ENCODE measurements around the gene TBL1X.

TBL1X gene

GRCh38 chrX:9578083-9578779 lies 113.4 kb downstream of the TBL1X start:
- FAIRE-seq (no peak), DNase-seq (ENCODE audit: low spot score) (no peak)

DNA sequence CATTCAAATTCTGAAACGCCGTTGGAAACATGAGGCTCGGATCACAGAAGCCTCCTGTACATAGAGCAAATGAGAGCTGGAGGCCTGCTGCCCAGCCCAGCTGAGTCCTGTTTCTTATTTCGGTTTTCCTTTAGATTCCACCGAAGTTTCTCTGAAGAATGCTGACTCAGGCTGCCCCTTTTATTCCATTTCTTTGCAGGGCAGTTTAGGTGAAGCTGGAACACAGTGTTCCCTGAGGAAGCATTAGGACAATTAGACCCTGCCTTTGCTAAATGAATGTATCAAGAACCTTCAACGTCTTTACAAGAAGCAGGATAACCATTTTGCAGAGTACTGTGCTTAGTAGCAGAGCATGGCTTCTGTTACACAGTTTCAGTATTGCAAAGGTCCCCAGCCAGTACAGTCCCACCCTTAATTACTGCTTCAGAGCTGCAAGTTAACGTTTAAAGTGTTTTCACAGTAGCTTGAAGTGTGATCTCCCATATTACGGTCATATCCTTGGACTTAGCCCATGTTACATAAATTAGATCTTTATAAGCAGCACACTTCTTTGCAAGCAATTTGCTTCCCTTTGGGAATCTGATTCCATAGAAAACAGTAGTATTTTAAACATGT lies 117.0 kb downstream of the TBL1X start:
- DNase-seq (ENCODE audit: low spot score) (no peak), FAIRE-seq (no peak)

DNA sequence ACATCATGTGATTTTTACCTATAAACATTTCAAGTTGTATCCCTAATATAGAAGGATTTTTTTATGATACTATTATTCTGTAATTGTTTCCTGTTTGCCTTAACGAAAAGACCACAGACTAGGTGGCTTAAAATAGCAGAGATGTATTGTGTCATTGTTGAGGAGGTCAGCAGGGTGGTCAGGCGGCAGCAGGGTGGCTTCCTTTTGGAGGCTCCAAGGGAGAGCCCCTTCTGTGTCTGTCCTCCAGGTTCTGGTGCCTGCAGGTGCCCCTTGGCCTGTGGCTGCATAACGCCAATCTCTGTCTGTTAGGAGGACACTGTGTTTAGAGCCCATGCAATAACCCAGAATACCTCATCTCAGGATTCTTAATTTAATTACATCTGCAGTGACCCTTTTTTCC lies 118.1 kb downstream of the TBL1X start:
- no peak for DNase-seq (ENCODE audit: low spot score)

DNA sequence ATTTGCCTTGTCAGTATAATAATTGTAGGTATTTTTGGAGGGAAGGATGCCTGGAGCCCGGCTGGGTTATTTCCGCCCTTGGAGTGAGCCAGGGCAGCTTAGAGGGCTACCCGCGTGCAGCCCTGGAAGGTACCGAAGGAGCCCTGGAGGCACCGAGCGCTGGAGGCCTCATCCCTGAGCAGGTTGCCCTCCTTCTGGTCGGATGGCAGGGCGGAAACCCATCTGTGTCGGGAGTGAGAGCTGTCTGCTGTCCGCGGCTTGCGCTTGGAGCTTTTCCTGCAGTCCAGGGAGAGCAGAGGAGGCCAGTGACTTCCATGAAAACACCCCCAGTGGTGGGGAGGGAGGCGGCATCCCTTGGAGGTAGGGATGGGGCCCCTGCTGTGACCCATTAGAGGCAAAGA lies 122.1 kb downstream of the TBL1X start:
- FAIRE-seq (no peak), DNase-seq (ENCODE audit: low spot score) (no peak)

More for the DNA sequence above, 118.1 kb downstream of the TBL1X start:
- no peak for FAIRE-seq

- FAIRE-seq (no peak), DNase-seq (ENCODE audit: low spot score) (no peak)
Observed at GRCh38 chrX:9587642-9588041, 122.8 kb downstream of the TBL1X start.

GRCh38 chrX:9591496-9591895 lies 126.6 kb downstream of the TBL1X start:
- DNase-seq (ENCODE audit: low spot score), result no peak

GRCh38 chrX:9593756-9594155 lies 128.9 kb downstream of the TBL1X start:
- DNase-seq (ENCODE audit: low spot score) (no peak), FAIRE-seq (no peak)

More at GRCh38 chrX:9591496-9591895, 126.6 kb downstream of the TBL1X start:
- FAIRE-seq, result no peak

GRCh38 chrX:9595174-9595573 lies 130.3 kb downstream of the TBL1X start:
- no peak for DNase-seq (ENCODE audit: low spot score)
- FAIRE-seq, result no peak

GRCh38 chrX:9596837-9597236 lies 132.0 kb downstream of the TBL1X start:
- DNase-seq (ENCODE audit: low spot score) (no peak), FAIRE-seq (no peak)

GRCh38 chrX:9597361-9598035 lies 132.6 kb downstream of the TBL1X start:
- DNase-seq (ENCODE audit: low spot score), result no peak
- no peak for FAIRE-seq

GRCh38 chrX:9598344-9598743 lies 133.5 kb downstream of the TBL1X start:
- no peak for FAIRE-seq
- no peak for DNase-seq (ENCODE audit: low spot score)

GRCh38 chrX:9604111-9604907 lies 139.5 kb downstream of the TBL1X start:
- FAIRE-seq, result peak; percentile 95
- DNase-seq (ENCODE audit: low spot score), result peak; percentile 78

DNA sequence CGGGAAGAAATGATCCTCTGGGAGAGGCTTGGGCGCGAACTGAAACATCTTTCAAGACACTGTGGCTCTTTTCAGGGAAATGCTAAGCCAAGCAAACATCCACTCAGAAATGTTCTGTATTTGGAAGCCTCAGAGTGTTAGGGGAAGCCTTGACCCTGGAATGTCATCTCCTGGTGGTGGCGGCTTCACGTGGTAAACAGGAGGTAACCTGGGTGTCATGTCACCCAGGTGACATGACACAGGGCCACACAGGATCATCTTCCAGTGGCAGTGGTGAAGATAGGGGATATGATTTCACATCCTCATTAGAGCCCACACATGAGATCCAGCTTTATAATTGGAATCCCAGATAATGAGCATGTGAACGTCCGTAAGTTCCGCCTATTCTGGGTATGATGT lies 140.0 kb downstream of the TBL1X start:
- FAIRE-seq, result no peak
- DNase-seq (ENCODE audit: low spot score), result peak; percentile 34

DNA sequence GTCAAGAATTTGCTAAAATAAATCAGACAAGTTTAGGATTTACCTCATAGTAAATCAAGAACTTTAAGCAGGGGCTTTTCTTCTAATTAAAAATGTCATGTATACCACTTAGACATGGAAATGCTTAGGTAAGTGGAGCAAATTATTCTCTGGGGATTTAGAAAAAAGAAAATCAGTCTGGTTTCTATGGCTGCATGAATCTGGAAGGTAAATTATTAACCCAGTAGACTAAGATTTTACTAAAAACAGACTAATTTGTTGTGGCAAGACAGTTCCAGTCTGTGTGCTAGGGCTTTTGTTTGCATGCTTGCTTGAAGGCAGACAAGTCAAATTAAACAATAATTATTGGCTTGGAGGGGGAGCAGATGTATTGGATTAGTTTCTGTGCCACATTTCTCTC lies 140.6 kb downstream of the TBL1X start:
- FAIRE-seq (peak; percentile 10), DNase-seq (ENCODE audit: low spot score) (no peak)

DNA sequence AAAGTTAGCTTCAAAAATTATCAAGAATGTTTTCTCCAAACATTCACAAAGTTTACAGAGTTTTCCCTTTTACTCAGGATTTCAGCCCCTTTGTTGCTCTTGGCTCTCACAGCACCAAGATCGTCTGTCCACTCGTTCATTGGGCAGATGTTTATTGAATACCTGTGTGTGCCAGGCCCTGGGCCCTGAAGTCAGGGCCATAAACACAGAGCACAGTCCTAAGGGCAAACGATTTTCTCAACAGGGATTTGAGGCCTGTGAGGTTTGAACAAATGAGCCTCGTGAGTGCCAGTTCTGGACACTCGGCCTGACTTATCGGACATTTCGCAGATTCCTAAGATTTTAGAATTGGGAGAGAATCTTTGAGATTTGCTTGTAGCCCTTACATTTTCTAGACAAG lies 142.1 kb downstream of the TBL1X start:
- FAIRE-seq, result no peak

GRCh38 chrX:9609499-9609898 lies 144.6 kb downstream of the TBL1X start:
- DNase-seq (ENCODE audit: low spot score), result no peak
- FAIRE-seq, result no peak

More for the DNA sequence above, 142.1 kb downstream of the TBL1X start:
- no peak for DNase-seq (ENCODE audit: low spot score)

DNA sequence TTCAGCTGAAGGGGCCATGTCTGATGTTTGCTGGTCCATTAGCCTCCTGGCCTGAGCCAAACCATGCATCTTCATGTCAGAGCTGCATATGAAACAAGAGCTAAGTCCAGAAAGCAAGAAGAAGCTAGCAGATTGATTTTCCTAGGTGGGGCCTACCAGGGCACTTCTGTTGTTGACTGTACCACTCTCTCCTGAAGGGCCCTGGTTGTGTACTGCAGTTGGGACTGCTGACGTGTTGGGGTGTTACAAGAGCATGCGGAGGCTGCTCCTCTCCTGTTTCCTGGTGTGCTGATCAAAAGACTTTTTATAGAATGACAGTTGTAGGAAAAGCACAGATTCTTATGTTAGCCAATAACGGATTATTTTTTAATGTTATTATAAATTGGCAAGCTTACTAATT lies 145.1 kb downstream of the TBL1X start:
- FAIRE-seq, result no peak
- DNase-seq (ENCODE audit: low spot score), result no peak

DNA sequence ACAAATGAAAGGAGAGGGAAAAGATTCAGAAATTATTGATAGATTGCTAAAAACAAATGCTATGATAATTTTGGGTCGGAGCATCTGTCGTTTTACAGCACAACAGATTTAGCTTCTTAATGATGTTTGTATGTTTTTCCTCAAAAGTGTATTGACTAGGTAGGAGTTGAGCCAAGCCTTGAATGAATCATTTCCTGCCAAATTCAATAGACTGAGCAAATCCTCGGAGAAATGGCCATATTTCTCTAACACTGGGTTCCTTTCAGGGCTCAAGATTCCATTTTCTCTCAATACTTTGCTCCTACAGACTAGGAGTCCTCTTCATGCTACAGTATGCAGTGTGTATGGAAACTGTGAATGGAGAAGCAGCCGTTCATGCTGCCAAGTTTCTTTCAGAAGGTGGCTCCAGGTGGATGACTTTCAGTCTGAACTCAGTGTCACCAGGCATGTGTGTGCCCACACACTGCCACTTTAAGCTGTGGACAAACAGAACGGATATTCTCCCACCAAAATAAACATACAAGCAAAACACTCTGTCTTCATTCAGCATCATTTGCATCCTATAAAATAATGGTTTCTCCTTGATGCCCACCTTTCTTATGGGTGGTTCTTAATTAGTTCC lies 146.0 kb downstream of the TBL1X start:
- DNase-seq (ENCODE audit: low spot score) (no peak), FAIRE-seq (peak; percentile 4)

DNA sequence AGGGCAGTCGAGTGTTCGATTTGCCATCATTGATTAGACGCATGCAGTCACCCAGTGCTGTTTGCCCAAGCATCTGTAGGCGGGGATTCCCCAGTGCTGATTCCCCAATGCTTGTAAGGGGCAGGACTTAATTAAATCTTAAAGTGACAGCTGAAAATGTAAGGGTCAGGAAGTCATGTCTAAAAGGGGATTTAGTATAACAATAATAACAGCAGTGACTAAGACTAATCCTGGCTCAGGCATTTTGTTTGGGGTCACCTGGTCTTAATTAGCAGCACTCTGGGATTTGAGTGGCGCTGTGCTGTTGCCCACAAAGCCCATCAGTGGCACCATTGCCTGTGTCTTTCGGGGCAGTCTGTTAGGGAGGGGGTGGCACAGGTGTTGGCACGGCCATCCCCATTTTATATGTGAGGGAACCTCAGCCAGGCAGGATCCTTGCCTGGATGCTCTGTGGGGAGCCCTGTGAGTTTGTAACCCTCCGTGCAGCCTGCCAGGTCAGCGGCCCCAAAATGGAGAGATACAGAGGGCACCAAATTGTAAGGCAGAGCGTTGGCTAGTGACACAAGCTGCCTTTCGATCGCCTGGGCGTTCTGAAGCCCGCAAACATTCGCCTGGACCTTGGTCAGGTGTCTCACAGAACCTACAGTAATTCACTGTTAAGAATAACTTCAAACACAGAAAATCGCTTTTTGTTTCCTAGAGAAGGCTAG lies 146.7 kb downstream of the TBL1X start:
- DNase-seq (ENCODE audit: low spot score) (no peak), FAIRE-seq (no peak)

- FAIRE-seq, result no peak
- DNase-seq (ENCODE audit: low spot score), result no peak
Observed at GRCh38 chrX:9612146-9612505, 147.3 kb downstream of the TBL1X start.

DNA sequence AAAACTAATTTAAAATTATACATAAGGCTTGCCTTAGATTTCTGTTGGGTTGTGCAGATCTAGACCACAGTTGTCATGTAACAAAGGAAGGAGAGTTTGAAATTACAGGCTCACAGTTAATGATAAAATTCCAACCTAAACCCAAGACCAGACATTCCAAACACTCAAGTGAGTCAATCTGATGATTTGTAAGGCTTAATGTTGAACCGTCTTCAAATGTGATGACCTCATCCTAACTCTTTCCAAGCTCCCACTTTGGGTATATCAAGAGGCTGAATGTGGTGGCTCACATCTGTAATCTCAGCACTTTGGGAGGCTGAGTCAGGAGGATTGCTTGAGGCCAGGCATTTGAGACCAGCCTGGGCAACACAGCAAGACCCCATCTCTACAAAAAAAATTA lies 149.2 kb downstream of the TBL1X start:
- peak; percentile 95 for FAIRE-seq
- peak; percentile 86 for DNase-seq (ENCODE audit: low spot score)

All from RCC 7860 (cell line).